ENCODE data around the gene KDM5A.
"Not testable (repeated sequence)": the region's sequence is repeated elsewhere in the genome, so short reads cannot be mapped to it uniquely, and the experiment has no call there.

KDM5A gene

DNA sequence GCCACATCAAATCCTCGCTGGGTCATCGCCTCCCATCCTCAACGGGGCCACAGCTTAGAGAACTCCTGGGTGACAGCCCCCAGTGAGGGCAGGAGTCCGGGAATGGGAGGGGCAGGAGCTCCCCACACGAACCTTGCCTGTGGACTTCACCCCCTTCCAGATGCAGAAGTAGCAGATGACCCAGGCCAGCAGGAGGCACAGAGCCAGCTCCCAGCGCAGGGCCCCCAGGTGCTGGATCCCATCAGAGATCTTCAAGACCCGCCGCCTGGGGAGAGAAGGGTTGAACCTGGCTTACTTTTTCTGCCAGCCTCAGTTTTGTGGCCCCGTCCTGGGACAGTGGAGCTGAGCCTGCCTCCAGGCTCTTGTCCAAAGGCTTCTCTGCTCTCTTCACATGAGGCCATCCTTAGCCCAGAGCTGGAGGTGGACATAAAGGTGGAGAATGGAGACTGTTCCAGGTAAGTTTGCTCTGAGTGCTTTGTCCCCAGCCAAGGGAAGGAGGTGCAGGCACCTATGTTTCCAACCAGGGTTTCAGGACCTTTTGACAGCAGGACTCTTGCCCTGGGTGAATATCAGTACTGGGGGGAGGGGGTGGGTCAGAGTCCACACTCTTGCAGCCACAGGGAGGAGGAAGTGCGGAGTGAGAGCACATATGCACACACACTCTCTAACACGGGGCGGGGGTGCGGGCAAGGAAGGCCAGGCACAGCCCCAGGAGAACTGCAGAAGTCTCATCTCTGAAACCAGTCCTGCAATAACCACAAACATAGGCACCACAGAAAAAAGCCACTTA, 151.9 kb downstream of the KDM5A start:
- no peak for DNase-seq

DNA sequence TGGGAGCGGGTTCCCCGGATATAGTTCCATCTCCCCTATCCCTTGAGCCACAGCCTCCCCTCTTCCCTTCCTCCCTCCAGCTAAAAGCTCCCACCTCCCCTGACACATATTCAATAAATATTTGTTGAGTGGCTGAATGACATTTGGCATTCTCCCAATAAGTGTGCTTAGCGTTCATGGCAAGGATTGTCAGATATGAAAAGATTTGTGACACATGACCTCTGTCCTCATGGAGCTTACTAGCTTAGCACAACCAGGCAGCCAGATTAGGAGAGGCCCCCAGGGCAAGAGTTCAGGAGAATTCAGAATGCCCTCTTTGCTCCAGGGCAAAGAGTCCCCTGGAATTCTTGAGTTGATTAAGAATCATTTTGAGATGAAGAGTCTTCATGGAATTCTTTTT, 152.7 kb downstream of the KDM5A start:
- DNase-seq, result no peak

GRCh38 chr12:235967-236366, 153.2 kb downstream of the KDM5A start:
- not testable (repeated sequence) for DNase-seq

GRCh38 chr12:234891-235415, 154.2 kb downstream of the KDM5A start:
- DNase-seq, result no peak

DNA sequence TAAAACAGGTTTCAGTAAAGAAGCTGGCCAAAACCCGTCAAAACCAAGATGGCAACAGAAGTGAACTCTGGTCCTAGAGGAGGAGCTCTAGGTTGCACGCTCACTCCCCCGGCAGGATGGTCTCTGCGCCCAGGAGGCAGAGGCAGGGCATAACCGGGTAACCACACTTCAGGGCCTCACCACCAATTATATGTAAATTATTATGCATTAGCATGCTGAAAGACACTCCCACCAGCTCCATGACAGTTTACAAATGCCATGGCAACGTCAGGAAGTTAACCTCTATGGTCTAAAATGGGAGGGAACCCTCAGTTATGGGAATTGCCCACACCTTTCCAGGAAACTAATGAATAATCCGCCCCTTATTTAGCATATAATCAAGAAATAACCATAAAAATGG, 155.1 kb downstream of the KDM5A start:
- DNase-seq, result no peak

DNA sequence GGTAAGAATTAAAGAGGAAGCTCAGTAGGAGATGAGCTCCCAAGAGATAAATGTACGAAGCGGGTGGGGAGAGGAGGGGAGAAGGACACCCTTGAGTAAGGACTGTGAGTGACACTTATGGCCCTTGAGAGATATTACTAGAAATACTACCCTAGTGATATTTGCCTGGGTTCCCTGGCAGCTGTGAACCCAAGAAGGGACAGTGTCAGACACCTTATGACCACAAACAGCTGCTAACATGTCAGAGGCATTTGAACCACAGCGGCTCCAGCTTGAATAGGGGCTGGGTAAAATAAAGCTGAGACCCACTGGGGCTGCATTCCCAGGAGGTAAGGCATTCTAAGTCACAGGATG, 155.5 kb downstream of the KDM5A start:
- no peak for DNase-seq

GRCh38 chr12:232731-233614, 156.1 kb downstream of the KDM5A start:
- DNase-seq, result no peak

DNA sequence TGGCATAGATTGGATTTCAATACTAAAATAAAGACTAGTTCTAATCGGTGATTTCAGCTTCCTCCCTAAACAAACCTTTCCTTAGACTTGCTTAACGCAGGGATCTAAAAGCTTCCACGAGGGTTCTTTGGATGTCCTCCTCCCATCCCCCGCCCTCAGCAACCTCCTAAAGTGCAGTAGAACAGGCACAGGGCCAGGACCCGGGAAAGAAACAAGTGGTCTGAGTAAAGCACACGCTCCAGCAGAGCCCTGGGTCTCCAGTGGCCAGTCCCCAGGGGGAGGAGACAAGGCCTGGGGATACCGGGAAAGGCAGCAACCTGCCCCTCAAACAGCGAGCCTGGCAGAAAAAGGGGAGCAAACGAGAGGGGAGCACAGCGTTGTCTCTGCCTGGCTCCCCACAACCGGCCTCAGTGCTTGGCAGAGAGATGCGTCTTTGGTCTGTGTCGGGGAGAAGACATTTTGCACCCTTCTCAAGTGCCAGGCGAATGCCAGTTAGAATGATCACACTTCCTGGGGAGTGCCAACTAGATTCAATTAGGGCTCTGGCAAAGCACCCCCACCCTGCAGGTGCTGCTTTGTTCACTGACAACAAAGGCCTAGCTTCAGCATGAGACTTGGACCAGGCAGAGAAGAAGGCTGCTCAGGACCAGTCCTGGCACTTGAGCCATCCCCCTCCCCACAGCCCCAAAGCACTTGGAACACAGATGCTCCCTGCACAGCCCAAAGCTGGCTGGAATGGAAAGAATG, 158.0 kb downstream of the KDM5A start:
- no peak for DNase-seq
